ENCODE data around the gene PGLYRP1.

Gene PGLYRP1

GRCh38 chr19:46022431-46023310, at the start of gene PGLYRP1:
Gene PGLYRP1, minus strand, starts transcription at chr19:46023053. Its CDS starts 32 bp downstream, at chr19:46023021.
- DNase-seq: no peak

DNA sequence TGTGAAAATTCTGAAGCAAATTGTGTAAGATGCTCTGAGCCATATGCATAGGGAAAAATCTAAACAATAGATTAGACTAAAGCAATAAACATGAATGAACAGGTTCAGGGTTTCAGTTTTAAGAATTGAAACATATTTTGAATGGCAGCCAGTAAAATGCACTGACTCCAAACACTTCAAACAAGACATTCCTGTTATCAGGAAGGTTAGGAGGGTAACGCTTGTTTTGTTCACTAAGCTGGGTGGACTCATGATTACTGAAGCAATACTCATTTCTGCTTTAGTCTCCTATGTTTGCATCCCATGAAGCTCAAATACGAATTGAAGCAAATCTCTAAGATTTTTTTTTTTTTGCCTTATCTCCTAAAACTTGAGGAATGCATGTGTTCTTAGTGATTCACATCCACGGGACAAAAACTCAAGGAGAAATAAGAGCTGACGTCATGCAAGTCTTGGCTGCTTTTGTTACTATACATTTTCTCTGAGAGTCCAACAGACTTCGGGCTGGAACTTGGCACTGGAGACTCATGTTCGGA, 47.0 kb upstream of the PGLYRP1 start:
- no peak for DNase-seq

DNA sequence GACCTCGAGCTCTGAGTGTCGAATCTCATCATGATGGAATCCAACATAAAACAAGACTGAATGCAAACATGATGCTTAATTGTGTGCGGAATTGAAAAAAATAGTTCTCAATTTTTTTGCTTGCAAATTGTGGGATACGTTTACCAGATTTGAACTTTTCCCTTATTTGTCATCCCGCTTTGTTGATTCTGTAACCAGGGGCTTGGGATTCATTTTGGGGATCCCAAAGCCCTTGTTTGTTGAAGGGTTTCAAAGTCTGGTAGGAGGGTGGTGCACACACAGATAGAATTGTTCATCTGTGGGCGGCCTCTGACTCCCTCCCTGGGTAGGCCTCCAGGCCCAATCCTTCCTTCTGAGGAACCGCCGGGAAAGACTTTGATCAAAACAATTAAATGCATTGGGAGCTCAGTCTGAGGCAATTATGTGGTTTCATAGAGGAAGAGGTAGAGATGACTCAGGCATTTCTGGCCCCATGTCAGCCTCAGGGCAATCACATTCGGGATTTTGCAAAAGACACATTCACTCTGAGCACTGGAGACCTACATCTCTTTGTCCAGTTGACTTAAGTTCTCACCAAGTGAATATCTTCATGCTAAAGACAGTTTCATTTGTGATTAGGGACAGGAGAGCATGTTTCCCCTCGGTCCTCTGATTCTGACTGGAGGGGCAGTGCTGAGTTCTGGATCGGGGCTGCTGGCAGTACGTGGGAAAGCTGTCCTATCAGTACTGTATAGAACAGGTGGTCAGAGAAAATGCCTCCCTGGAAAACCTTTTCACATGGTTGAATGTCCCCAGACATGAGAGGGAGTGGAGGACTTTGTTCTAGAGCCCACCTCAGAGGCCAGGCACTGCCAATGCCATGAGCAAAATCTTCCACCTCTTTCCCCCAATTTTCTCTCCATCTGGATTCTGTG, 45.7 kb upstream of the PGLYRP1 start:
- DNase-seq: no peak

DNA sequence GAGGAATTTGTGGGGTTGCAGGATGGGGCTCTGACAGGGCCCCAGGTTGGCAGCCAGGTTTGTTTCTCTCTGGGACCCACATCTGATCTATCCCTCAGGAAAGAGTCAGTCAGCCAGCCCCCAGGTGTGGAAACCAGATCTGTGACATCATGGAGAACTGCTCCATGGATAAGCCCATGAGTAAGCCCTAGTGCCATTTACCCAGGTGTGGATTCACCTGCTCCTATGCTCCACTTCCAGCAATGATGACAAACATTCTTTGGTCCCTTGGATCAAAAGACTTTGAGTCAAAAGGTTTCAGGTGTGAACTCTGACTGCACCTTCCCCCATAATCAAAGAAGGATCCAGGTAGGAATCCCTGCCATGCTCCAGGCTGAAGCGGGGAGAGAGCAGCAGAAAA, 44.8 kb upstream of the PGLYRP1 start:
- DNase-seq: no peak

DNA sequence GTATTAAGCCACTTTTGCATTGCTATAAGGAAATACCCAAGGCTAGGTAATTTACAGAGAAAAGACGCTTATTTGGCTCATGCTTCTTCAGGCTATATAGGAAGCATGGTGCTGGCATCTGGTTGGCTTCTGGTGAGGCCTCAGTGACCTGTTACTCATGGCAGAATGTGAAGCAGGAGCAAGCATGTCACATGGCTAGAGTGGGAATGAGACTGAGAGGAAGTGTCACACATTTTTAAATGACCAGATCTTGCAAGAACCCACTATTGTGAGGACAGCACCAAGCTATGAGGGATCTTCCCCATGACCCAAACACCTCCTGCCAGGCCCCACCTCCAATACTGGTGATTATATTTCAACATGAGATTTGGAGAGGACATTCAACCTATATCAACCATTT, 43.6 kb upstream of the PGLYRP1 start:
- no peak for DNase-seq

GRCh38 chr19:46065486-46066071, 42.7 kb upstream of the PGLYRP1 start:
- DNase-seq: no peak

GRCh38 chr19:46063201-46063600, 40.3 kb upstream of the PGLYRP1 start:
- no peak for DNase-seq

GRCh38 chr19:46060012-46060411, 37.2 kb upstream of the PGLYRP1 start:
- DNase-seq: no peak

DNA sequence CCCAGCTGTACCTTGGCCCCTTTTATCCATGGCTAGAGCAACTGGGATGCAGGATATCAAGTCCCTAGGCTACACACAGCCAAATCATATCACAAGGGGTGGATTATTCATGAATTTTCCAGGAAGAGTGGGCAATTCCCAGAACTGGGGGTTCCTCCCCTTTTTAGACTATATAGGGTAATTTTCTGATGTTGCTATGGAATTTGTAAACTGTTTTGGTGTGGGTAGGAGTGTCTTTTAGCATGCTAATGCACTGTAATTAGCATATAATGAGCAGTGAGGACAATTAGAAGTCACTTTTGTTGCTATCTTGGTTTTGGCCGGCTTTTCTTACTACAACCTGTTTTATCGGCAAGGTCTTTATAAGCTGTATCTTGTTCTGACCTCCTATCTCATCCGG, 35.9 kb upstream of the PGLYRP1 start:
- DNase-seq: no peak

DNA sequence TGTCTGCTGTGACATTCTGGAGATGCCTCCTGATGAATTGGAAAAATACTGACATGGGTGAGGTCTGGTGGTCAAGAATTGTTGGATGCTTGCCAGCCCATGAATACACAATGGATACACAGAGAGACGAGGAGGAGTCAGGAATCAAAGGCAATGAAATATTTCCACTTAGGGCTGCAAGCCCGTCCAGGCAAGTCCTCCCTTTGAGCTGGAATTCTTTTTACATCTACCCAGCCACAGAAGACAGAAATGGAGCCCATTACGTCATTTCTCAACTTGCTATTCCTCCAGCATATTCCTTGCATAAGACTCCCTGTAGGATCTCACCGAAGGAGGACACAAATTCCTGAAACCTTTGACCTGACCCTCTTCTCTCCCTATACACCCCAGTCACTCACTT, 33.7 kb upstream of the PGLYRP1 start:
- DNase-seq: no peak

GRCh38 chr19:46052896-46053295, 30.0 kb upstream of the PGLYRP1 start:
- DNase-seq: no peak

GRCh38 chr19:46049597-46049996, 26.7 kb upstream of the PGLYRP1 start:
- DNase-seq: no peak

GRCh38 chr19:46043519-46043918, 20.7 kb upstream of the PGLYRP1 start:
- no peak for DNase-seq

DNA sequence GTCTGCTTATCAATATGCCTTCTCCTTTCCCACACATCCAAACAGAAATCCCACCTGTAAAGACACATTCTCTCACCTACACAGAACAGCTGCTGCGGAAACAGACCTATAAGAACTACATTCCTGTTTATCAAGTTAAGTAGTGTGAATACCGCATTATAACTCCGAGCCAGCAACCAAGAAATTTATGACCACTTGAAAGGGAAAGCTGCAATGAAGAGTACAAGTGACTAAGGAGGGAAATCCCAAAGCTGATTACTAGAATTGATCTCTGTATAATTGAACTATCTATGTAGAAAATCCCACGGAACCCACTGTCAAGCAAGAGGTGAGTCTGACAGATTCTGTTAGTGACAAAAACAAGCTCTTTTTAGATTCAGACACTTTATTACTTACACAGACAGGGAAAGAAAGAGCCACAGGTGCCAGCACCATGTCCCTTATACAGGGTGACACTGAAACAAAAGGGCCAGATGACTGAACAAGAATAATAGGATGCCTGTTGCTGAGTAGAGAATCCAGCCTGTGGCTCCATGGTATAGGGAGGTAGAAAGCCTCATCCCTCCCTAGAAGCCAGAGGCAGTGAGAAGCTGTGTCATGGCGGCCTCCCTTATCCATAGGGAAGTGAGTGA, 19.5 kb upstream of the PGLYRP1 start:
- no peak for DNase-seq

GRCh38 chr19:46040952-46041500, 18.2 kb upstream of the PGLYRP1 start, which contains the start of gene IGFL4:
Gene IGFL4, minus strand, starts transcription at chr19:46041002. Its CDS starts 40 bp downstream, at chr19:46040962.
- DNase-seq: no peak

DNA sequence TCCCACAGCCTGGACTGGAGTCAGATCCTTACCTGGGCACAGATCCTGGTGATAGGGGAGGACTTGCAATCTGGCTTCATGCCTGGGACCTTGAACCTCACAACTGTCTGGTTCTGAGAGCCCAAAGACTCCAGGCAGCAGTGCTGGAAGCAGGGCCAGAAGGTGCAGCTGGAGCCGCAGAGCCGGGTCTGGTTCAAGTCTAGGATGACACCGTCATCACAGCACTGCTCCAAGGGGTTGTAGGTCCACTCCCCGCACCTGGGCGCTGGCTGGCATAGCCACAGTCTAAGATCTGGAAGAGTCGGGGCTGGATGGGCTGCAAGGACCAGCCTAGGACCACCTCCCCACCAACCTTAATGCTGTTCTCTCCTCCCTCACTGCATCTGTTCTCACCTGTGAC, 17.3 kb upstream of the PGLYRP1 start:
- DNase-seq: no peak

- no peak for DNase-seq
These were observed 13.9 kb upstream of the PGLYRP1 start for GRCh38 chr19:46036744-46037128.

DNA sequence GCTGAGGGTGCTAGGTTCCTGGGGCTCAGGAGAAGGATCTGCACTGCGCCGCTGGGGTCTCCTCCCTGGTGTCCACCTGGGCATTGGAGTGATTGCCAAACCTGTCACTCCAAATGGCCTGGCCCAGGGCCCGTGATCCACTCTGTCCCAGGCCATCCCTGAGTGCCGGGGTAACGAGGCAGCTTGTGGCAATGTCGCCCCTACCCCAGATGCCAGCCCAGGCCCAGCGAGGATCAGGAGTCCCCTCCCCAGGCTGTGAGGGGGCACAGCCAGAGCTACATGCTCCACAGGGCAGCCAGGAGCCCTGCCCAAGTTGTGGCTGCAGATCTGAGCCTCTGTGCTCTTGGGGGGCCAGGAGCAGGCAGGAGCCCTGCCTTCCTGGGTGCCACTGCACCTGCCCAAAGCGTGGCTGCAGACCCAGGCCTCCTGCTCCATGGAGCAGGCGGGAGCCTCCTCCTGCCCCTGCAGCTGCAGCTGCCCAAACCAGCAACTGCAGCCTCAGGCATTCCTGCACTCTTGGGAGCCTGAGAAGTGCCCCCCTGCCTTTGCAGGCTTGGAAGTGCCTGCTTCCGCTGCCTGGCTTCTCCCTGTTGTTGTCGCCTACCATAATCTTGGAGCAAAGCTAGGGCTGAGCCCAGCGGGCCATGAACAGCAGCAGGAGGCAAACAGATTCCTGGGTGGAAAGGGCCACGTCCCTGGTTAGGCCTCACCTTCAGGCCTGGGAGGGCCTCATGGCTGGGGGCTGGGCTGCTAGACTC, 13.3 kb upstream of the PGLYRP1 start:
- no peak for DNase-seq

DNA sequence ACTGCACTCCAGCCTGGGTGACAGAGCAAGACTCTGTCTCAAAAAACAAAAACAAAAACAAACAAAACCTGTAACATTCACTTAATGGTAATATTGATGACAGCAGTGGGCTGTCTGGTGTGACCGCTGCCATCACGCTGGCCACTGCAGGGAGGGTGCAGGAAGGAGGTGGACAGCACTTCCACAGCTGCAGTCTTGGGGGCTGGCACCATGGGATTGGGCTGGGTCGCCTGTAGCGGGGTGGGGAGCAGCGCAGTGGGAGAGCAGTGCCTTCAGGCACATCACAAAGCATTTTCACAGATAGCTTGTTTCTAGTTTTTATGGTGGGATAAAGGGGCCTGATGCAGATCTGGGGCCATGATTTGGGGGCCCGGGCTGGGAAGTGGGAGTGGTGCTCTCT, 12.7 kb upstream of the PGLYRP1 start:
- DNase-seq: no peak

GRCh38 chr19:46033401-46033800, 10.5 kb upstream of the PGLYRP1 start:
- no peak for DNase-seq

- DNase-seq: no peak
These were observed 9.8 kb upstream of the PGLYRP1 start for GRCh38 chr19:46032597-46033025.
